Neural cell (in vitro differentiated cells): ENCODE data around the gene DLG2.

ENCODE experiments used
- EP300 ChIP-seq: fragments of 450-650 bp; conservative IDR thresholded peaks from 2 replicates; pipeline ENCODE4 v1.6.1; 2014; ENCODE audit warnings: antibody characterized with exemption, mild to moderate bottlenecking, moderate library complexity; ENCODE audit not compliant: poor library complexity, severe bottlenecking
- EZH2 ChIP-seq: fragments of 200-600, 300-800 bp; shearing (Covaris generic), sonication (generic); IDR thresholded peaks from 2 replicates; pipeline ENCODE4 v1.6.1; 2014; ENCODE audit warnings: antibody characterized with exemption, low read length, borderline replicate concordance, mild to moderate bottlenecking; ENCODE audit not compliant: insufficient read depth, poor library complexity, severe bottlenecking
- POLR2AphosphoS5 ChIP-seq: IDR thresholded peaks from 2 replicates; pipeline ENCODE4 v1.6.1; 2012
- SMC3 ChIP-seq: fragments of 450-650 bp; conservative IDR thresholded peaks from 2 replicates; pipeline ENCODE4 v1.6.1; 2014; ENCODE audit warnings: antibody characterized with exemption, mild to moderate bottlenecking, moderate library complexity; ENCODE audit not compliant: poor library complexity
- TAF1 ChIP-seq: IDR thresholded peaks from 2 replicates; pipeline ENCODE4 v1.6.1; 2012; ENCODE audit warnings: low read depth
- TF ChIP-seq, protein P1 (sequence below): fragments of 450-650 bp; IDR thresholded peaks from 2 replicates; pipeline ENCODE4 v1.5.1; 2014; ENCODE audit warnings: antibody characterized with exemption, mild to moderate bottlenecking, moderate library complexity; ENCODE audit not compliant: poor library complexity, severe bottlenecking
- TF ChIP-seq, protein P2 (sequence below): IDR thresholded peaks from 2 replicates; pipeline ENCODE4 v1.6.1; 2012; ENCODE audit warnings: borderline replicate concordance

- TF ChIP-seq TAF1 (no peak), POLR2AphosphoS5 (no peak), SMC3 (no peak), EP300 (no peak), EZH2 (no peak)
- TF ChIP-seq, protein P1, sequence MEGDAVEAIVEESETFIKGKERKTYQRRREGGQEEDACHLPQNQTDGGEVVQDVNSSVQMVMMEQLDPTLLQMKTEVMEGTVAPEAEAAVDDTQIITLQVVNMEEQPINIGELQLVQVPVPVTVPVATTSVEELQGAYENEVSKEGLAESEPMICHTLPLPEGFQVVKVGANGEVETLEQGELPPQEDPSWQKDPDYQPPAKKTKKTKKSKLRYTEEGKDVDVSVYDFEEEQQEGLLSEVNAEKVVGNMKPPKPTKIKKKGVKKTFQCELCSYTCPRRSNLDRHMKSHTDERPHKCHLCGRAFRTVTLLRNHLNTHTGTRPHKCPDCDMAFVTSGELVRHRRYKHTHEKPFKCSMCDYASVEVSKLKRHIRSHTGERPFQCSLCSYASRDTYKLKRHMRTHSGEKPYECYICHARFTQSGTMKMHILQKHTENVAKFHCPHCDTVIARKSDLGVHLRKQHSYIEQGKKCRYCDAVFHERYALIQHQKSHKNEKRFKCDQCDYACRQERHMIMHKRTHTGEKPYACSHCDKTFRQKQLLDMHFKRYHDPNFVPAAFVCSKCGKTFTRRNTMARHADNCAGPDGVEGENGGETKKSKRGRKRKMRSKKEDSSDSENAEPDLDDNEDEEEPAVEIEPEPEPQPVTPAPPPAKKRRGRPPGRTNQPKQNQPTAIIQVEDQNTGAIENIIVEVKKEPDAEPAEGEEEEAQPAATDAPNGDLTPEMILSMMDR: no peak
- TF ChIP-seq, protein P2, sequence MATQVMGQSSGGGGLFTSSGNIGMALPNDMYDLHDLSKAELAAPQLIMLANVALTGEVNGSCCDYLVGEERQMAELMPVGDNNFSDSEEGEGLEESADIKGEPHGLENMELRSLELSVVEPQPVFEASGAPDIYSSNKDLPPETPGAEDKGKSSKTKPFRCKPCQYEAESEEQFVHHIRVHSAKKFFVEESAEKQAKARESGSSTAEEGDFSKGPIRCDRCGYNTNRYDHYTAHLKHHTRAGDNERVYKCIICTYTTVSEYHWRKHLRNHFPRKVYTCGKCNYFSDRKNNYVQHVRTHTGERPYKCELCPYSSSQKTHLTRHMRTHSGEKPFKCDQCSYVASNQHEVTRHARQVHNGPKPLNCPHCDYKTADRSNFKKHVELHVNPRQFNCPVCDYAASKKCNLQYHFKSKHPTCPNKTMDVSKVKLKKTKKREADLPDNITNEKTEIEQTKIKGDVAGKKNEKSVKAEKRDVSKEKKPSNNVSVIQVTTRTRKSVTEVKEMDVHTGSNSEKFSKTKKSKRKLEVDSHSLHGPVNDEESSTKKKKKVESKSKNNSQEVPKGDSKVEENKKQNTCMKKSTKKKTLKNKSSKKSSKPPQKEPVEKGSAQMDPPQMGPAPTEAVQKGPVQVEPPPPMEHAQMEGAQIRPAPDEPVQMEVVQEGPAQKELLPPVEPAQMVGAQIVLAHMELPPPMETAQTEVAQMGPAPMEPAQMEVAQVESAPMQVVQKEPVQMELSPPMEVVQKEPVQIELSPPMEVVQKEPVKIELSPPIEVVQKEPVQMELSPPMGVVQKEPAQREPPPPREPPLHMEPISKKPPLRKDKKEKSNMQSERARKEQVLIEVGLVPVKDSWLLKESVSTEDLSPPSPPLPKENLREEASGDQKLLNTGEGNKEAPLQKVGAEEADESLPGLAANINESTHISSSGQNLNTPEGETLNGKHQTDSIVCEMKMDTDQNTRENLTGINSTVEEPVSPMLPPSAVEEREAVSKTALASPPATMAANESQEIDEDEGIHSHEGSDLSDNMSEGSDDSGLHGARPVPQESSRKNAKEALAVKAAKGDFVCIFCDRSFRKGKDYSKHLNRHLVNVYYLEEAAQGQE: no peak
Observed at GRCh38 chr11:83508804-83509203, 2118.3 kb downstream of the DLG2 start.
